ENCODE measurements around the gene TENM4.

TENM4 gene

GRCh38 chr11:79290761-79291160 is 150.1 kb downstream of the TENM4 start:
- DNase-seq, result no peak

GRCh38 chr11:79287952-79288351 is 152.9 kb downstream of the TENM4 start:
- DNase-seq, result no peak

GRCh38 chr11:79285756-79286155 is 155.1 kb downstream of the TENM4 start:
- no peak for DNase-seq

- DNase-seq, result no peak
These were observed 164.0 kb downstream of the TENM4 start for GRCh38 chr11:79276736-79277325.

GRCh38 chr11:79274636-79275331 is 166.0 kb downstream of the TENM4 start:
- DNase-seq, result no peak

- DNase-seq, result no peak
These were observed 167.0 kb downstream of the TENM4 start for GRCh38 chr11:79273781-79274180.

- DNase-seq, result no peak
These were observed 171.1 kb downstream of the TENM4 start for GRCh38 chr11:79269611-79270307.

- DNase-seq, result no peak
These were observed 174.4 kb downstream of the TENM4 start for GRCh38 chr11:79266396-79266795.

- DNase-seq, result no peak
These were observed 175.0 kb downstream of the TENM4 start for GRCh38 chr11:79265756-79266322.

- DNase-seq, result no peak
These were observed 176.5 kb downstream of the TENM4 start for GRCh38 chr11:79264284-79264683.

GRCh38 chr11:79263001-79263400 is 177.8 kb downstream of the TENM4 start:
- no peak for DNase-seq

GRCh38 chr11:79262221-79262620 is 178.6 kb downstream of the TENM4 start:
- no peak for DNase-seq

- DNase-seq, result no peak
These were observed 179.1 kb downstream of the TENM4 start for GRCh38 chr11:79261684-79262083.

GRCh38 chr11:79259800-79260199 is 181.0 kb downstream of the TENM4 start:
- no peak for DNase-seq

- no peak for DNase-seq
These were observed 182.3 kb downstream of the TENM4 start for GRCh38 chr11:79258576-79258975.

GRCh38 chr11:79255965-79256364 is 184.9 kb downstream of the TENM4 start:
- DNase-seq, result no peak

- DNase-seq, result no peak
These were observed 187.6 kb downstream of the TENM4 start for GRCh38 chr11:79253280-79253679.

GRCh38 chr11:79249295-79249993 is 191.4 kb downstream of the TENM4 start:
- no peak for DNase-seq

- no peak for DNase-seq
These were observed 196.0 kb downstream of the TENM4 start for GRCh38 chr11:79244798-79245197.

GRCh38 chr11:79244241-79244772 is 196.5 kb downstream of the TENM4 start:
- no peak for DNase-seq

- DNase-seq, result no peak
These were observed 197.2 kb downstream of the TENM4 start for GRCh38 chr11:79243422-79244210.

GRCh38 chr11:79242616-79243015 is 198.2 kb downstream of the TENM4 start:
- no peak for DNase-seq

Measured in stimulated activated CD4-positive, alpha-beta T cell treated with anti-CD3 and anti-CD28 coated beads, Interleukin-15, amount 100 ng/mL, for 24 hours (primary cell).